HG03460 (cell line): ENCODE data around the gene STXBP1.

Source experiments
- ATAC-seq: cut with Tn5 transposase; IDR thresholded peaks from one replicate; pipeline ENCODE4 v1.9.1; 2021; ENCODE audit not compliant: unreplicated experiment

STXBP1 gene

DNA sequence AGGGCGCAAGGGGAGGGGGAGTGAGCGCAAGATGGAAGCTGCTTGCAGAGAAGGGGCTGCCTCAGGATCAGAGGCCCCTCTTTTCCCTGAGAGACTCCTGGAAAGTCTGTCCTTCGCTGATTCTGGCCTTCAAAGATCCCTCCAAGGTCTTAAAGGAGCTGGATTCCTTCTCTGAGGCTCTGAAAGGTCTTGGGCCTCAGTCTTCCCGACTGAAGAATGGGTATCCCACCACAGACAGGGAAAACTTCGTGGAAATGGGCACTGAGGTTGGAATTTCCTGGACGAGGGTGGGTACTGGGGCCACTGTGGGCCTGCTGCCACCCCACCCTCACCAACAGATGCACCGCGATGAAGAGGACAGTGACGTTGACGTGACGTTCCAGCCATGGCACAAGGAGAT is 100.3 kb downstream of the STXBP1 start:
- no peak for ATAC-seq

DNA sequence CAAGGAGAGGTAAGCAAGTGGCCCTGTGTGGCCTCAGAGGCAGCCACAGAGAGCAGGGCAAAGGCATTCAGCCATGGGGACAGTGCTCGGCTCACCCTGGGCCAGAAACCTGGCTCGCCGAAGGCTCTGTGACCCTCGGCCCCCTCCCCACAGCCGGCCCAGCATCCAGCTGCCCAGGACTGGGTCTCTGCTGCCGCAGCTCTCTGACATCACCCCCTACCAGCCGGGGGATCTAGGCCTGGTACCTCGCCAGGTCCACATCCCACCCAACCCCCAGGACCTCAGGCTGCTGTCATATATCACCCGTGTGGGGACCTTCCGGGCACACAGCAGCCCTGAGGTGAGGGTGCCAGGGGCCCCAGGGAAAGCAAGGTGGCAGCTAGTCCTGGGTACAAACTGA is 100.8 kb downstream of the STXBP1 start:
- no peak for ATAC-seq

DNA sequence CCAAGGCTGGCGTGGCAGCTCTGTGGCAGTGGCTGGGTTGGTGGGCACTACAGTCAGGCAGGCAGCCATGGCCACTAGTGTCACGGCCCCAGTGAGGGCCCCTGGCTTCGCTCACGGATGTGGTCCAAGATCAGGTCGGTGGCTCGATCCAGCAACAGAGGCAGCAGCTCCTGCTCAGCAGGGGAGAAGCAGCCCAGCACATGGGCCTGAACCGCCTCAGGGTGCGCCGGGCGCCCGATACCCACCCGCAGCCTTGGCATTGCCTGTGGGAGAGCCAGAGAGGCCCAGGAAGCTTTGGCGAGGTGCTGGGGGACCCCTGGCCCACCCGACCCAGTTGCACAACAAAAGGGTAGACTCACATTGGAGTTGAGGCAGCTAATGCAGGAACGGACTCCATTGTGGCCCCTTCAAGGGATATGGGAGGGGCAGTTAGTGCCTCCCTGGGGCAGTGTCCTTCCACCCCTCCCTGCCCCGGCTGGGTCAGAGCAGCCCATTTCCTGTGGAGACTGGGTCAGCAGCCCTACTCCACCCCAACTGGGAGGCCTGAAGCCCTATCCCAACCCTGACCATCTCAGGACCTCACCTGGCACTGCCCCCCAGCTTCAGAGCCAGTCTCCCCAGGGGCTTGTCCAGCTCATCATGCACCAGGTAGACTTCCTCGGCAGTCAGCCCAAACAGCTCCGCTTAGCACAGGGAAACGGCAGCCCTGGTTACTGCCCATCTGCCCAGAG is 102.1 kb downstream of the STXBP1 start:
- no peak for ATAC-seq

DNA sequence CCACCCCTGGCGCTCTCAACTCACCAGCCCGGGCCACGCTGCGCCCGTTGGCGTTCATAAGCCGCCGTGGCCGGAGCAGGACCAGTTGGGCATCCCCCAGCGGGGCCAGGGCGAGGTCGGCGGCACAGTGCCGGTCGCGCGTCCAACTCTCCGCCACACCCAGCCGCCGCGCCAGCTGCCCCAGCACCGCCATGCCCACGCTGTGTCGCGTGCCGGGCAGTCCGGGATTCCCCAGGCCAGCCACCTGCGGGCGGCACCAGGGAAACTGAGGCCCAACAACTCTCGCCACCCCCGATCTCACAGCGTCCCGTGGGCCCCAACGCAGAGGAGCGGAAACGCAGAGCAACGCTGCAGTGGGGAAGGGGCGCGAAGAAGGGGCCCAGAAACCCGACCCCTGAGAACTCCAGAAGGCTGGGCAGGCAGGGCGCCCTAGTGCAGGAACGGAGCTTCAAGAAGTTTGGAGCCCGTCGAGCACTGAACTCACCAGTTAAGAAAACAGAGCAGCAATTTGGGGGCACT is 102.9 kb downstream of the STXBP1 start:
- peak; percentile 7 for ATAC-seq

DNA sequence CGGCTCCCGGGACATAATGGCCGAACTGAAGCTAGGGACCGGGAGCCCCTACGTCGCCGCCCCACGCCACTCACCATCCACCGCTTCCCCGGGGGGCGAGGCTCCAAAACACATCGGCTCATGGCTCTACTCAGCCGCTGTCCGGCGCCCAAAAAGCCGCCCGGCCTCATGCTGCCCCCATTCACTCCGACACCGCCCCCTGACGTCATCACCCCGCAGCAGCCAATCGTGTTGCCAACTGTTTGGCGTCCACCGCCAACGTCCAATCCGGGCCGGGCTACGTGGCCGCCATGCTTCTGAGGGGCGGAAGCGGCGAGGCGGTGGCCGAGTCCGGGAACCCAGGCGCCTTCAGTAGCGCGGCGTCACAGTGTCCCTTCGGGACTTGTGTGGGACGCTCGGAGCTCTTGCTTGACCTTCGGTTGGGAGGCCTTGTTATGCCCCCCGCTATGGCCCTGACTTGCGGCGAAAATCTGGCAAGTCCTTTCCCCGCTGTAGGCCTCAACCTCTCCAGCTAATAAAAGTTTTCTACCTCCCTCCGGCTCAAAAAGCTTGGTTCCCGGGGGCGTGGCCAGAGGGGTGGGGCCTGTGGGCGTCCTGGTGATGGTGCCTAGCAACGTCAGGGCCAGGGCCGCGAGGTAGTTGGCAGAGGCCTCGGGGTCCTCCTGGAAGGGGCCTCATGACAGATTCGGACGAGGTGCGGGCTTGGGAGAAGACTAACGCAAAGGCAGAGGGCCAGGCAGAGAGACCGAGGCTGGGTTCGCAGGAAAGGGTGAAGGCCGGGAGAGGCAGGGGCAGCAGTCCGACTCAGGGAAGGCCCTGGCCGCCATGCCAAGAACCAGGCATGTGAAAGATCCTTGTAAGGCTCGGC is 103.6 kb downstream of the STXBP1 start, which contains the start of the genes PTRH1 and TTC16:
Gene PTRH1, minus strand, starts transcription at position 194 of the 868 bp plus-strand sequence. Its CDS starts 24 bp downstream, at position 170.
Gene TTC16, plus strand, starts transcription at position 610 of the 868 bp plus-strand sequence. Its CDS starts 67 bp downstream, at position 677.
- ATAC-seq, result peak; percentile 88

DNA sequence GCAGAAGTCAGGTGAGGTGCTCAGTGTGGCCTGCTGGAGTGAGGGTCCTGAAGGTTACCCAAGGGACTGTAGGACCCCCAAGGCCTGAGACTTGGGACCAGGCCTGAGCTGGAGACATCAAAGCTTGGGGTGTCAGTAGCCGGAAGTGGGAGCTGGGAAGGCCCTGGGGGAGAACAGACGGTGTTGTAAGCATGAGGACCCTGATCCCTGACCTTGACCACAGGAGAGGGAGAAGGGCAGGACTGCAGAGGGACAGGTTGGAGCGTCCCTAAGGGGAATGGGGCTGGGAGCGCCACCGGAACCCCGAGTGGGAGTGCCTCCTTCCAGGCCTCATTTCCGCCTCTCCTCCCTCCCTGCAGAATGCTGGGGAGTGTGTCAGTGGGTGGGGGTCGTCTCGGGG is 104.3 kb downstream of the STXBP1 start:
- no peak for ATAC-seq

DNA sequence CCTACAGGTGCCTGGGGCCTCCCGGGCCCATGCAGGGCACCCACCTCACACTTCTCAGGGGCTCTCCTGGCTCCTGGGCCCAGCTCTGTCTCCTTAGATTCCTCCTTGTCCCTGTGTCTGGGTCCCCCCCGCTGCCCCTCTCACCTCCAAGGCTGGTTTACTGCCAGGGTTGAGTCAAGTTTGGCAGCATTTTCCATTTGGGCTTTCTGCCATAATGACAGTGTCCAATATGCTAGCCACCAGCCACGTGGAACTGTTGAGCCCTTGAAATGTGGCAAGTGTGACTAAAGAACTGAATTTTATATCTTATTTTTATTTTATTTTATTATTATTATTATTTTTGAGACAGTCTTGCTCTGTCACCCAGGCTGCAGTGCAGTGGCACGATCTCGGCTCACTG is 105.7 kb downstream of the STXBP1 start:
- no peak for ATAC-seq

DNA sequence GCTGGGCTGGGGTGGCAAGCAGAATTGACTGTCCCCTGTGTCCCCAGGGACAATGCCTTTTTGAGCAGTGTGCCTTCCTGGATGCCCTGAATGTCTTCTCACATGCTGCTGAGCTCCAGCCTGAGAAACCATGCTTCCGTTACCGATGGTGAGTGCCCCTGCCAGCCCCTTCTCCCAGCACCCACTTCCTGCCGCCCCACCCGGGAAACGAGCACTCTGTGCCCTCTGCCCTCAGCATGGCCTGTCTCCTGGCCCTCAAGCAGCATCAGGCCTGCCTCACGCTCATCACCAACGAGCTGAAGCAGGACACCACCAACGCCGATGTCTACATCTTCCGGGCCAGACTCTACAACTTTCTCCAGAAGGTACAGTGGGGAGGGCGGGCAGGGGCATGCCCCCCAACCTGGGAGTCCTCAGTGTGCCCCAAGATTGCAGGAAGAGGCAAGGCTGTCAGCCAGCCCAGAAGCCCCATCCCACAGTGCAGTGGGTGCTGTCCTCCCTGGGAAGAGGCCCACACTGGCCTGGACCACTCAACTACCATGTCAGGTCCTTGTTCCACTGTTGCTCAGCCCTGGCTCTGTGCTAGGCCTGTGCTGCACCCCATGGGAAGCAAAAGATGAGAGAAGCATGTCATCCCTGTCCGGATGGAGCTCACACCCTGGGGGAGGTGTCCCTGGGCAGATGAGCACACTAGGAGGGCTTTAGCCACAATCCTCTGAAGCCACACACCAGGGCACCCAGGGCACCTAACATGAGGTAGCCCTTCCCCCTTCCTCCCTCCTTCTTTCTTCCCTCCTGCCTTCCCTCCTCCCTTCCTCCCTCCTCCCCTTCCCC is 108.2 kb downstream of the STXBP1 start:
- no peak for ATAC-seq

DNA sequence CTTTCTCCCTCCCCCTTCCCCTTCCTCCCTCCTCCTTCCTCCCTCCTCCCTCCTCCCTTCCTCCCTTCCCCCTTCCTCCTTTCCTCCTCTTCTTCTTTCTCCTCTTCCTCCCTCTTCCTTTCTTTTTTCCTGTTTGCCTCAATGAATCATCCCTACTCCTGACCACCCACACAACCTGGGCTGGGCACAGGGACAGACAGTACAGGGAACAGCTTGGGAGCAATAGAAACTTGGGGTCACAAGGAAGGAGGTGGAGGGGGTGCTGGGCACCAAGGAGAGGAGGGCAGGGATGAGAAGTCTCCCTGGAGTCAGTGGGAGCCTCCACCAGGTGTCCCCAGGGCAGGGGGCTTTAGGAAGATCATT is 108.8 kb downstream of the STXBP1 start:
- no peak for ATAC-seq

DNA sequence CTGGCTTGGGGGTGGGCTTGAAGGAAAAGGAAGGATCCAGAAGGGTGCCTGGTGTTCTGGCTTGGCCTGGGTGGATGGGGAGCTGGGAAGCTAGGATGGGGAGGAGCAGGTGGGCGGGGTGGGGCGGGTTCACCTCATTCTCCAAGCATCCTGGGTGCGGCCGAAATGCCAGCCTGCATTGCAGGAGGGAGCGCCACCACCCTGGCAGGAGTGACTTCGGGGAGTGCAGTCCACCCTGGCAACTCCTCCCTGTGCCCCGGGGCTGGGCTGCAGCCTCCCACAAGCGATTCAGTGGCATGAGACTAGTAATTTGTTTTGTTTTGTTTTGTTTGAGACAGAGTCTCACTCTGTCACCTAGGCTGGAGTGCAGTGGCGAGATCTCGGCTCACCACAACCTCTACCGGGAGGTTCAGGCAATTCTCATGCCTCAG is 109.3 kb downstream of the STXBP1 start:
- no peak for ATAC-seq

DNA sequence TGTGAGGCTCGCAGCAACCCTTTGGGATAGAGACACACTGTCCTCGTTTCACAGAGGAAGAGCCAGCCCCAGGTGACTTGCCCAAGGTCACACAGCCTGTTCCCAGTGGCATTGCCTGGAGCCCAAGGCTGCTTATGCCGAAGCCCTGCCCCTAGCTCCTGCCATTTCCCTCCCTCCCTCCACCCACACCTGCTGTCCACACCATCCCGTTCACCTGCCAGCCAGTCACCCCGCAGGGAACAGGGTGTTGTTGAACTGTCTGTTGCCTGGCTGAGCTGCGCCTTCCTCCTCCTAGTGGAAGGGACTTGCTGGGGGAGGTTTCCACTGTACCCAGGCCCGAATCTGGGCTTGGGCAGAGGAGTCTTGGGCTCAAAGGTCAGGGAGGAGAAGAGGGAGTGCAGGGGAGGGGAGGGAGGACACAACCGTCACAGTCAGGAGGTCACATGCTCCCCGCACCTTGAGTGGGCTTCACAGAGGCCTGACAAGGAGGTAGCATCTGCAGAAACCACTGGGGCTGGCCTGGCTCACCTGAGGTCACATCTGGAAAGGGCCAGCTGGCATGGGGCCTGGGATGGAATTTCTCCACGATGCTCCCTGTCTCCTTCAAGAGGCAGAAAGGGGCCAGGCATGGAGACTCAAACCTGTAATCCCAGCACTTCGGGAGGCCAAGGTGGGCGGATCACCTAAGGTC is 110.1 kb downstream of the STXBP1 start:
- ATAC-seq, result no peak

DNA sequence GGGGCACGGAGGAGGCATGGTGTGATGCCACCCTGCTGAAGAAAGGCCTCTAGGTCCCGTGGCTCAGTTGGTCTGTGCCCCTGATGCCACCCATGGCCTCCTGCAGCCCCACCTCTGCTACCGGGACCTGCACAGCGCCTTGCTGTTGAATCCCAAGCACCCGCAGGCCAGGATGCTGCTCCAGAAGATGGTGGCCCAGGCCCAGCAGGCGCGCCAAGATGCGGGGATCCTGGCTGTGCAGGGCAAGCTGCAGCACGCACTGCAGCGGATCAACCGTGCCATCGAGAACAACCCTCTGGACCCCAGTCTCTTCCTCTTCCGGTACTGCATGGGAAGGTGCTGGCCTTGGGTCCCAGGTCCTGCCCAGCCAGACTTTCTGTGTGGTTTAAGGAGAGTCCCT is 110.9 kb downstream of the STXBP1 start:
- no peak for ATAC-seq

DNA sequence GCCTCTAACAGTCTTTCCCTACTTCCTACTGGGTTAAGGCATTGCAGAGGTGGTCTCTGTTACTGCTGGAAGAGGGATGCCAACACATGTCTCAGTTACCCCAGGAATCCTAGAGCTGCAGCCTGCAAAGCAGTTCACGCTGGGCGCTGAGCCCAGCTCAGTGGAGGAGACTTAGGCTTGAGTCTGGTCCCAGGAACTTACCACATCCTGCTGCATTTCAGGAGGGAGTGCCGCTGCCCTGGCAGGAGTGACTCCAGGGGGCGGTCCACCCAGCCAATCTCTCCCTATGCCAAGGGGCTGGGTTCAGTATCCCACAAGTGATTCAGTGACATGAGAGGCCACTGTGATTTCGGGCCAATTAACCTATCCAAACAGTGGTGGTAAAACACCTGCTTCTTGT is 111.4 kb downstream of the STXBP1 start:
- no peak for ATAC-seq

DNA sequence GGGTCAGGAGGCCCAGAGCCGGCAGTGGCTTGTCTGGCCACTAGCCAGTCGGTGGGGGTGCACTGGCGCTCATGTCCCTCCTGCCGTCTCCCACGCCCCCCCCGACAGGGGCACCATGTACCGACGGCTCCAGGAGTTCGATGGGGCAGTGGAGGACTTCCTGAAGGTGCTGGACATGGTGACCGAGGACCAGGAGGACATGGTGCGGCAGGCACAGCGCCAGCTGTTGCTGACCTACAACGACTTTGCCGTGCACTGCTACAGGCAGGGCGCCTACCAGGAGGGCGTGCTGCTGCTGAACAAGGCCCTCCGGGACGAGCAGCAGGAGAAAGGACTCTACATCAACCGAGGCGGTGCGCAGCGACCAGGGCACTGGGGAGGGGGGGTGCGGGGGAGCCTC is 111.9 kb downstream of the STXBP1 start:
- ATAC-seq, result no peak

DNA sequence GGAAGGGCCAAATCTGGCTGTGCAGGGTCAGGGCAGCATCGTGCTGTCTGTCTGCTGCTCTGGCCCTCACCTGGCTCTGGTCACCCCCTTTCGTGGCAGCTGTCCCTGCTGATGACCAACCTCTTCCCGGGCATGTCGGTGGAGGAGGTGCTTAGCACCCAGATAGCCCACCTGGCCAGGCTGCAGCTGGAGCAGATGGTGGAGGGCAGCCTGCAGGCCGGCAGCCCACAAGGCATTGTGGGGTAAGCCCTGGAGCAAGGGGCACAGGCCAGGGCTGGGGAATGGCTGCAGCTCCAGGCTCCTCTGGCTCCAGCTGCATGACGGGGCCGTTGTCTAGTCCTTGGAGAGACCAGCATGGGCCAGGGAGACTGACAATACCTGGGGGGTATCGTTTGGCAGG is 114.8 kb downstream of the STXBP1 start:
- no peak for ATAC-seq

DNA sequence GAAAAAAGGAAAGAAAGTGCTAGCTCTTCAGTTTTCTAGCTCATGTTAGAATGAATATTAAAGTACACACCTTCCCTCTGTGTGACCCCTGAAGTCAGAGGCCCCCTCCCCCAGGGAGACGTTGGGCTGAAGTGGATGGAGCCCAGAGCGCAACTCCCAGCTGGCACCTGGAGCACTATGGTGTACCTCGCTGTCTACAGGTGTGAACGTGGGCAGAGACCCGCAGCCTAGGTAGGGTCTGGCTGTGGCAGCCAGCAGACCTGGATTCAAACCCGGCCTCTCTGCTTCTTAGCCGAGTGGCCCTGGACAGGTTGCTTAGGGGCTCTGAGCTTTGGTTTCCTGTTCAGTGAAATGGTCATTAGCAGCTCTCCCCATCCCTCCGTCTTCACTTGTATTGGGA is 116.7 kb downstream of the STXBP1 start:
- no peak for ATAC-seq

DNA sequence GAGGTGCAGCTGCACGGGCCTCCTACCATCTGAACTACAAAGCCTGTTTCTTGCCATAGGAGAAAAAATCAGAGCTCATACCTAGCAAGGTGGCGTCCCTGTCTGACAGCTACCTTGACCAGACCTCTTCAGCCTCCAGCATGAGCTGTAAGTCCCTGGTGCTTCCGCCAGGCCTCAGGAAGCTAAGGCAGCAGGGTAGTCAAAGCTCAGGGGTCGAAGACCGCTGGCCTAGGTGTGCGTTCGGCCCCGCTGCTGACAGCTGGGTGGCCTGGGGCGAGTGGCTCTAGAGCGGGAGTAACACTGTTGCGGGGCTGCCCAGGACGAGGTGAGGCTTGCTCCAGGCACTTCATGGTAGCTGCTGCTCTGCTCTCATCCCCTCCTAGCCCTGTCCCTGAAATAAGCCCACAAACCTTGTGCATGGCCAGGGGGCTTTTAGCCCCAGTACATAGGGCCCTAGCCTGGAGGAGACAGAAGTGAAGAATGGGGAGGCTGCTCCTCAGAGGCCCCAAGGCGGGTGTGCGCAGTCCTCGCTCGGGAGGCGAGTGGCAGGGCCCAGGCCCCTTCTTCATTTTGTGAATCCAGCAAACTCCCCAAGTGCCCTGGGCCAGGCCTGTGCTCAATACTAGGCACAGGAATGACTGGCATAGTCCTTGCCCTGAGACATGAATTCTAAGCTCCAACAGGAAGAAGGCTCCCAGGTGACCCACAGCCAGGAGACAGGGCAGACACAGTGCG is 117.6 kb downstream of the STXBP1 start:
- no peak for ATAC-seq

DNA sequence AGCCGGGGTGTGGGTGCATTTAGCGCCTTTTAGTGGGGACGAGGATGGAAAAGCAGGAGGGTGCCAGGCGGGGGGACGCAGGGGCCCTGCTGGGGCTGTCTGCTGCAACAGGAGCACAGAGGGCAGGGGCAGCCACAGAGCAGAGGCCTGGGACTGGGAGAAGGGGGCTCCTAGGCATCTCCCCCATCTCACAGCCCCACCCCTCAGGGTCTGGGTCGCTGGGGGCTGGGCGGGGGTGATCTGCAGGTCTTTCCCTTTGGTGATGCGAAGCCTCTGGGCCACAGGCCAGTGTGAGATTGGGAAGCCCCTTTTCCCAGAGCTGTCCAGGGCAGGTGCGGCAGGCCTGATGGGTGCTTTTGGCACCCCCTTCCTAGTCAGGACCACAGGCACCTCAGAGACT is 118.2 kb downstream of the STXBP1 start:
- ATAC-seq, result no peak

DNA sequence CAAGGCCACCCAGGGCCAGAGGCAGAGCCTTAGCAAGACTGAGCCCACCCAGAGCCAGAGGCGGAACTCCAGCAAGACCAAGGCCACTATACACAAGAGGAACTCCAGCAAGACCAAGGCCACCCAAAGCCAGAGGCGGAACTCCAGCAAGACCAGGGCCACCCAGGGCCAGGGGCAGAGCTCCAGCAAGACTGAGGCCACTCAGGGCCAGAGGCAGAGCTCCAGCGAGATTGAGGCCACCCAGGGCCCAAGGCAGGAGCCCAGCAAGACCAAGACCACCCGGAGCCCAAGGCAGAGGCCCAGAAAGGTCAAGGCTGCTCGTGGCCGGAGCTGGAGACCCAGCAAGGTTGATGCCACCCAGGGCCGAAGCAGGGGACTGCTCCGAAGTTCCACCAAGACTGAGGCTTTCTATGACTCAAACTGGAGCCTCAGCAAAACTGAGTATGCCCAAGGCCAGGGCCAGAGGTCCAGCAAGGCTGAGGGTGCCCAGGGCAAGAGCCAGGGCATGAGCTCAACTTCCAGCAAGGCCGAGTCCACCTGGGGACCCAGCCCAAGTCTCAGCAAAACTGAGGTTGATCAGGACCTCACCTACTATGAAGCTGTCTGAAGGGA is 118.8 kb downstream of the STXBP1 start:
- ATAC-seq, result no peak
